Activated naive CD4-positive, alpha-beta T cell treated with anti-CD3 and anti-CD28 coated beads, Interleukin-2, amount 50 U/mL, for 72 hours (primary cell): ENCODE measurements around the gene KNCN. TPM values are rescaled to one million over a fixed set of nuclear protein-coding genes. Genes with fewer than 3 reads are reported as not detected.

Experiments
- ATAC-seq, 2 donors: fragments of 150-1000 bp; cut with Tn5 transposase; 2 replicates each; pipeline ENCODE4 v1.10.0; 2021; ENCODE audit warnings: mild to moderate bottlenecking in 2 of 2, moderate library complexity in 2 of 2
- DNase-seq, 2 donors: peaks; one replicate each; pipeline ENCODE4 v3.0.0; 2021 to 2022; ENCODE audit warnings: low spot score in 2 of 2
- H3K27ac Mint-ChIP-seq, 2 donors: one replicate each; pipeline ENCODE4 v1.8.0; 2022; ENCODE audit warnings: mild to moderate bottlenecking in 2 of 2, mixed read lengths in 2 of 2
- H3K36me3 Mint-ChIP-seq, 2 donors: one replicate each; pipeline ENCODE4 v1.8.0; 2022; ENCODE audit warnings: mixed read lengths in 2 of 2
- H3K9me3 Mint-ChIP-seq, 2 donors: one replicate each; pipeline ENCODE4 v1.8.0; 2022; ENCODE audit warnings: mixed read lengths in 2 of 2
- total RNA-seq, 2 donors: library from RNA; stranded (reverse); gene quantifications; one replicate each; pipeline ENCODE4 v1.2.3, GENCODE V29; 2022

The KNCN gene
- total RNA-seq = not detected

DNA sequence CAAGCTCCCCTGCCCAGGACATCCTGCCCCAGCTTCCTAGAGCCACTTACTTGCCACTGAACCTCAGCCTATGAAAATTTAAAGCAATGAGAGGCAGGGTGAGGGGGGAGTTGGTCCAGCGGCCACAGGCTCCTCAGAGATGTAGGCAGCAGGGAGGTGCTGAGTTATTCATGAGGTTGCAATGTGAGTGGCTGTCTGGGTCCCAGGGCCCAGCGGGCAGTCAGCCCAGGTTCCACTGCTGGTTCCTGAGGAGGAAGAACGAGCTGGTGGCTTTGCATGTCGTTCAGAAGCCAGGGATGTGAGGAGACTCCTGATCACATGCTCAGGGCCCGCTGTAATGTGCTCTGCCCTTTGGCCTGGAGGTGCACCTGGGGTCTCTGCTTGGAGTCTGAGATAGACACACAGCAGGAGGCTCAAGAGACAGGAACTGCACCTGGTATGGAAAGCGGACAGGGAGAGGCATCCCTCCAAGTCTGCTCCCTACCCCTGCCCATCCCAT, at the start of gene KNCN:
KNCN (minus strand) TSS at position 51 of the 499 bp plus-strand sequence. CDS start 432 bp downstream, outside the sequence.
- no peaks in the 10 kb centered on the region for H3K36me3 Mint-ChIP-seq
- ATAC-seq (no peak), DNase-seq (peak in 1 of 2 donors; percentile 11)
- no peaks in the 10 kb centered on the region for H3K9me3 Mint-ChIP-seq
- peak within 1 kb of the TSS; percentile 40 to 44 for H3K27ac Mint-ChIP-seq

DNA sequence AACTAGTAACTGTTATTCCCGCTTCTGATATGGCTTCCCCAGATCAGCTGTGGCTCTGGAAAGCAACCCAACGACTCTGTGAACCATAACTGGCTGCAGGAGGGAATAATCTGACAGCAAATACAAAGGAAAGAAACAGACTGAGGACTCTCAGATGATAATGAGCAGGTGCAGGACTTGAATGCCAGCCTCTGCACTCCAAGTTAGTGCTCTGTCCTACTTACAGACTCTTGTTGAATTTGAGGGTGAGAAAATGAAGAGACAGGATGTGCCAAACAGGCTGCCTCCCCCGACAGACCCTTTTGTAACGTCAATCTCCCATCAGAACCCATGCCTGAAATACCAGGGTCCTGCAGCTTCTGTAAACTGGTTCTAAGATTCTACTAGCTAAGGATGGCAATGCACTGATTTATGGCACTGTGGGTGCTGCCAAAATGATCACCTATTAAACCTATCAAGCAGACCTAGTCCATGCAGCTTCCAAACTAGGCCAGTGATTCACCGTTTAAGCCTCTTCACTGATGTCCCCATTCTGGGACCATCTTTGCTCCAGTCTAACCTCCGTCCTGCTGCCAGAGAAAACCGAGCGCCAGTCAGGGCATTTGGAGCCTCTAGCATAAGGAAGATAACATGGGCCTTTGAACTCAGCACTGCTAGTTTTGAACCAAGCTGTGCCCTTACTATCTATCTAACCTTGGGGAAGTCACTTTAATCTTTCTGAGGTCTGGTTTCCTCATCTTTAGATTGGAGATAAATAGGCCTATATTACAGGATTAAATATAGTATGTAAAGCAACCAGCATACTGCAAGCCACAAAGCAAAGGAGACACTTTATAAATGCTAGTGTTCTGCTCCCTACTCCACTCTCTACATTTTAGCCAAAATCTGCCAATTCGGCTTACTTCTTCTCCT, 47.9 kb upstream of the KNCN start:
- no peak overlapping the region for H3K27ac Mint-ChIP-seq
- no peaks in the 10 kb centered on the region for H3K9me3 Mint-ChIP-seq

DNA sequence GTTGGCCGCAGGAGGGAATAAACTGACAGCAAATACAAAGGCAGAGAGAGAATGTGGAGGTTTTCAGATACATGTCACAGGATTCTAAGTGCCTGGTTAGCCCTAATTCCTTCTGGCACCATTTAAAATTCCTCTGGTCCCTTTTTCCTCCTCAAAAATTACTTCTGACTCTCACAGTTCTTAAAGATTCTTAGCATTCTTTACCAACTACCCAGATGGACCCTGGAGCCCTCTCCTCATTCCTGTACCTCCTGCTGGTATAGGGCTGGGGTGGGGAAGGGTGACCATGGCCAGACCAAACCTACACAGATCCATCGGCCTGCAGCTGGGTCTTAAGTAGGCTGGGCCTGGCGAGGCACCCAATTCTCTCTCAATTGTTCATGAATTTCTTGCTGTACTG, 45.4 kb upstream of the KNCN start:
- ATAC-seq (no peak), DNase-seq (no peak)
- Mint-ChIP-seq H3K9me3 (no peaks in the 10 kb centered on the region), H3K27ac (no peak overlapping the region), H3K36me3 (peaks cover 21 to 26% of the 10 kb centered on the region in 2 donors)

More for the DNA sequence above, 47.9 kb upstream of the KNCN start:
- peaks cover 8 to 10% of the 10 kb centered on the region in 2 donors for H3K36me3 Mint-ChIP-seq
- ATAC-seq (no peak), DNase-seq (no peak)

DNA sequence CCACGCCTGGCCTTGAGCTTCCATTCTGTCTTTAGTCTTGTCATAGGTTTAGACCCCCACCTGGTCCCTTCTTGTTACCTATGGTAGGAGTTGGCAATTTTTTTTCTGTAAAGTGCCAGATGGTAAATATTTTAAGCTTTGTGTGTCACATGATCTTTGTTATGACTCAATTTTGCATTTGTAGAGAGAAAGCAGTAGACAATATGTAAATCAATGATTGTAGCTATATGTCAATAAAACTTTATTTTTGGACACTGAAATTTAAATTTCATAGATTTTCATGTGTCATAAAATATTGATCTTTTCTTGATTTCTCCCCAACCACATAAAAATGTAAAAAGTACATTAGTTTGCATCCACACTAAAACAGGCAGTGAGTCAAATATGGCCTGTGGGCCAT, 44.6 kb upstream of the KNCN start:
- ATAC-seq = no peak
- Mint-ChIP-seq H3K27ac (no peak overlapping the region), H3K9me3 (no peaks in the 10 kb centered on the region), H3K36me3 (peaks cover 20 to 26% of the 10 kb centered on the region in 2 donors)
- DNase-seq = no peak

DNA sequence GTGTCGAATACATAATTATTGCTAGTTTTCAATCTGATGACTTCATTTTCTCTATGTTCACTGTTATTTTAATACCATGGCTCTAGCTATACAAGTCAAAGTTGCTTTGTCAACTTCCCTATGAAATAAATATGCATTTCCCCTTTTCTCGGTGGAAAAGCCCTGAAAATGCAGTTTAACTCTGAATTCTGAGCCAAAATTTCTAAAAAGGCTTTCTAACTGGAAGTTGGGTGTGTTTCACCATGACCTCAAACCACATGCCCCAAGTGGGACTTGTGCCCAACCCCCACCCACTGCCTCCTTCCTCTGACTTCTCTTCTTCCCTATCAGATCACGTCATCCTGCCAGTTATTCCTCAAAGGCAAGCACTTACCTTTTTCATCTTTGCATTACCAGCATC, 43.7 kb upstream of the KNCN start:
- DNase-seq (no peak), ATAC-seq (no peak)
- H3K27ac Mint-ChIP-seq = peak overlapping the region in 1 of 2 donors; percentile 46
- H3K9me3 Mint-ChIP-seq = no peaks in the 10 kb centered on the region
- H3K36me3 Mint-ChIP-seq = peaks cover 23 to 35% of the 10 kb centered on the region in 2 donors

DNA sequence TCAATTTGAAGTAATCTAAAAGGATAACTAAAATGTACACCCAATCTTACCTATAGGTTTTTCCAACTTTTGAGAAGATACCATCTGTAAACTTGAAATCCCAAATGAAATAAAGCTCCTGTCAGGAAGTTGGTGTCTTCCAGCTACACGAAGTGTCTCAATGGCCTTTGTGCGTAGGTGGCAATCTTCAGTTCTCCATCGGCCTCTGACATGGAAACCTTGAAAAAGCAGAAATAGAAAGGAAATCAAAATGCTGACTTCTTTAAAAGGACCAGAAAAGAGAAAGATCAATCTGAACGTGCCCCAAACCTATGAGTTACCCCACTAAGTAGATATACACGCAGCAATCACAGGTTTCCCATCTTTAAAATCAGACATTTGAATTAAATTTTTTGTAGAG, 42.6 kb upstream of the KNCN start:
- Mint-ChIP-seq H3K36me3 (peaks cover 34 to 45% of the 10 kb centered on the region in 2 donors), H3K9me3 (no peaks in the 10 kb centered on the region), H3K27ac (no peak overlapping the region)
- no peak for DNase-seq
- ATAC-seq = no peak

DNA sequence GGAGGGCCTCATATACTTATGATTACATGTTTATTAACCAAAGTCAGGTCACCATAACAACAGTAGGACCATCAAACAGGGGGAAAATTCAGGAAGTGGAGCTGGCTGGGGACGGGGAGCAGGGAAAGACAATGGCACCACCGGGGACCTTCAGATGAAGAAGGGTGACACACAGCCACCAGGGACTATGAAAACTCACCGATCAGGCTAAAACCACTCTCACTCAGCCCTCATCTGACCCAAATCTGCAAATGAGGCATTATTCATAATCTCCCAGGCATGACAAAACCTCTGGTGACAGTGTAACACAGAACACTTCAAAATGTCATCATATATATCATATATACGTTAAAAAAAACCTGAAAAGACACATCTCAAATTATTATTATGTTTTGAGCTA, 41.4 kb upstream of the KNCN start:
- DNase-seq = no peak
- Mint-ChIP-seq H3K36me3 (peaks cover 37 to 49% of the 10 kb centered on the region in 2 donors), H3K27ac (peak overlapping the region in 1 of 2 donors; percentile 56), H3K9me3 (no peaks in the 10 kb centered on the region)
- no peak for ATAC-seq

DNA sequence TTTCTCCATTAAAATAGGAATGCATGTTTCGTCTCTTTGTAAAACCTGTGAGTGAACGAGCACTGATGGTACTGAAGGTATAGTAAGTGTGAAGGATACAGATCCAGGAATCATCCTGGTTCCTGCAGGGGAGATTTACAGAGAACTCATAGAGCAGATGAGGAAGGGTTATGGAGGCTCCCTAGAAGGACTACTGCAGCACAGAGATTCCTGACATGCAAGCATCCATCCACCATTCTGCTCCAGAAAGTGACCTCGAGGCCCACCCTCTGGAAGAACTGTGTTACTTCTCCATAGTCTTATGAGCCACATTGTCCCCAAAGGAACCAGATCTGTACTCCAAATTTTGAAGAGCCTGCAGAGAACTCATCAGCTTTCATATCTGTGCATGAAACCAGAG, 38.1 kb upstream of the KNCN start:
- Mint-ChIP-seq H3K27ac (no peak overlapping the region), H3K36me3 (peaks cover 37 to 49% of the 10 kb centered on the region in 2 donors), H3K9me3 (no peaks in the 10 kb centered on the region)
- no peak for ATAC-seq
- no peak for DNase-seq

DNA sequence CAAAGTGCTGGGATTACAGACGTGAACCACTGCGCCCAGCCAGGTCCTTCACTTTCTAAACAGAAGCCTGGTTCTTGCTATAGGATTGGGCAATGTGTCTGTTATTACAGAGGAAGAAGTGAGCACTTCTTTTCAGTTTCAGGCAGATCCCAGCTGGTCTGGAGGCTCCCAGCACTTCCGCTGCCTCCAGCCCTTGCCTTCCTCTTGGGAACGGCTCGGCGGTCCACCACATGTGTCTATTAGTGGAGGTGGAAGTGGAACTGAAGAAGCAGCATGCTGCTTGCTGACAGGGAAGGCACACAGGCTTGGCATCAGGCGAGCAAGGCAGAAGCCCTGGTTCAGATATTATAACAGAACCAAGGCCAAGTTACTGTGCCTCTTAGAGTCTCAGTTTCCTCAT, 35.6 kb upstream of the KNCN start:
- H3K27ac Mint-ChIP-seq = peak overlapping the region in 1 of 2 donors; percentile 60

DNA sequence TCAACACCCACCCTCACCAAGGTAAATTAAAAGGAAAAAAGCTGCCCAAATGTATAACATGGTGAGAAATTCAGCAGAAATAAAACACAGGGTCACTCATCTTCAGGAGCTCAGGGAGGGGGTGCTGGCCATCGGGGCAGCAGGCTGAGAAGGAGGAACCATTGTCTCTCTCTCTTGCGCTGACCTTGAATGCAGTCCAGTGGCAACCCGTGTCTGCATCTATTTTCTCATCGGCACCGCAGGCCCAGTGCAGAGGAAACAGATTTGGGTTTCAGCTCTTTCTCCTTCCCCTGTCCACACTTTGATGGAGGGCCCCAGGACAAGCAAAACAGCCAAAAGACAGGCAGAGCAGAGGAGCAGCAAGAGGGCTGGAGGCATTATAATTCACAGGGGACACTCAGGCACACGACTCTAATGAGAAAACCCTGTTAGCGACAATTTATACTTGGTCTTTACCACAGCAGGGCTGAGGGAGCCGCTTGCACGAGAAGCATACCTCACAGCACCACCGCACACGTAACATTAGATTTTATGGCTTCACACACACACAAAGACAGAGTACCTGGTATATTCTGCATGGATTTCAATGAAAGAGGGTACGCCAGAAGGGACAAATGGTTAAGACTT, 34.0 kb upstream of the KNCN start:
- ATAC-seq (no peak), DNase-seq (no peak)
- peaks cover 14 to 23% of the 10 kb centered on the region in 2 donors for H3K36me3 Mint-ChIP-seq
- H3K9me3 Mint-ChIP-seq = no peaks in the 10 kb centered on the region
- no peak overlapping the region for H3K27ac Mint-ChIP-seq

More for the DNA sequence above, 35.6 kb upstream of the KNCN start:
- Mint-ChIP-seq H3K9me3 (no peaks in the 10 kb centered on the region), H3K36me3 (peaks cover 26 to 33% of the 10 kb centered on the region in 2 donors)
- DNase-seq (no peak), ATAC-seq (no peak)

DNA sequence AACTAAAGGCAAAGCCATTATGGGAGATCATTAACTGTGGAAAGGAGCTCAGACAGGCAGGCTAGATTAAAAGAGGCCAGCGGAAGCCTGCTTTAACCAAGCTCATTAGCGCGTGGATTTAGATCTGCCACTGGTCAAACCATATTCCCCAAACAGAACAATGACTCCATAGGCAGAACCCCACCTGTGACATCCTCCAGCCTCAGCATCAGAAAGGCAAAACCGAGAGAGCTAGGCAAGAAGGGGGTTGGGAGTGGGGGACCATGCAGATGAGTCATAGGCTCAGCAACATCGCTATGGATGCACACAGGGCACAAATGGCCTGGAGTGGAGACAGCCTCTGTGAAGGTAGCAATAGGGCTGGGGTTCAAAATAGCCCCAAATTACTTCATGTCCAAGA, 32.0 kb upstream of the KNCN start:
- DNase-seq (no peak), ATAC-seq (no peak)
- Mint-ChIP-seq H3K9me3 (no peaks in the 10 kb centered on the region), H3K36me3 (peaks cover 0 to 14% of the 10 kb centered on the region in 2 donors), H3K27ac (peak overlapping the region in 1 of 2 donors; percentile 65)

DNA sequence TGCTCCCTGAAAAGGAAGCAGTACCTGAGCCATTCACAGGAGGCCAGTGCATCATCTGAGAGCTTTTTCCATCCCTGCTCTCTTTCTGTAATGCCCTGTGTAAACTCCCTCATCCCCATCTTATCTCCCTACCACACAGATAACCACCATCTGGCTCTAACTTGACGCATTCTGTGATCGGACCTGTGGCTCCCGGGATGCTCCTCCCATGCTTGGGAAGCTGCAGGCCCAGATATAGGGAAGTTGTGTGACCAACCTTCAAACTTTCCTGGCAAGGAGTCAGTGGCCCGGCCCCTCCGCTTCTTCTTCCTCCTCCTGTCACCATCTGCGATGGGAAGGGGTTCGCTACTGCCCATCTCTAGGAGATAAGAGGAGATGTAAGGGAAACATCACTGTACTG, 31.5 kb upstream of the KNCN start:
- ATAC-seq (no peak), DNase-seq (no peak)
- peaks cover 0 to 16% of the 10 kb centered on the region in 2 donors for H3K36me3 Mint-ChIP-seq
- H3K9me3 Mint-ChIP-seq = no peaks in the 10 kb centered on the region
- H3K27ac Mint-ChIP-seq = peak overlapping the region; percentile 33 to 65

DNA sequence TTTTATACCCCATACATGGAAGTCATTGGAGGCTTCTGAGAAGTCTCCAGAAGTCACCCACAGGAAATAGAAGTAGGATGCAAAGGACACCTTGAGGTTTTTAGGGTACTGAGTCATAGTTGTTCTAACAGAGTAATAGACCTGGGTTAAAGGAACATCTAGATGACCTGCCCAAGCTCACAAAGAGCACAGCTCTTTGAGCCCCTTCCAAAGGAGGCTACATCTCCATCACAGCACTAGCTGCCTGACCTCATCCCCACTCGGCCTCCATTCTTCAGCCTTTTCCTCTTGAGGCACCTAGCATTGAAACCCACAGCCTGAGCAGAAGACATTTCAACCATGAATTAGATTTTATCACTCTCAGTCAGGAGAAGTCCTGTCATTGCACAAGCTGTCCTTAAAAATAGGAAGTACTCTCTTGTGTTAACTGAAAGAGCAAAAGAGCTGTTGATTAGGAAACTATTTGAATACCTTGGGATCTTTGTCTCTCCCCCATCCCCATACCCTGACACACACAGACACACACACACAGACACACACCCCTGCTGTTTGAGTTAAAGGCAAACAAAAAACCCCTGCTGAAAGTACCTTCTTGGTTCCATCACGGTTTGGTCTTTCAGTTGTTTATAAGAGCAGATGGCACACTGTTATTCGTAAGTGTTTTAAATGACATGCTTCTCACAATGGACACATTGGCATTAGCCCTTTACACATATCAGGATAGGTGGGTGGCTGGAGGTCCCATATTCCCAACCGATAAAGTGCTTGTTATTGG, 30.4 kb upstream of the KNCN start:
- peak overlapping the region; percentile 65 to 82 for H3K27ac Mint-ChIP-seq
- peaks cover 0 to 19% of the 10 kb centered on the region in 2 donors for H3K36me3 Mint-ChIP-seq
- peak; percentile 95 to 97 for ATAC-seq
- no peaks in the 10 kb centered on the region for H3K9me3 Mint-ChIP-seq
- no peak for DNase-seq

DNA sequence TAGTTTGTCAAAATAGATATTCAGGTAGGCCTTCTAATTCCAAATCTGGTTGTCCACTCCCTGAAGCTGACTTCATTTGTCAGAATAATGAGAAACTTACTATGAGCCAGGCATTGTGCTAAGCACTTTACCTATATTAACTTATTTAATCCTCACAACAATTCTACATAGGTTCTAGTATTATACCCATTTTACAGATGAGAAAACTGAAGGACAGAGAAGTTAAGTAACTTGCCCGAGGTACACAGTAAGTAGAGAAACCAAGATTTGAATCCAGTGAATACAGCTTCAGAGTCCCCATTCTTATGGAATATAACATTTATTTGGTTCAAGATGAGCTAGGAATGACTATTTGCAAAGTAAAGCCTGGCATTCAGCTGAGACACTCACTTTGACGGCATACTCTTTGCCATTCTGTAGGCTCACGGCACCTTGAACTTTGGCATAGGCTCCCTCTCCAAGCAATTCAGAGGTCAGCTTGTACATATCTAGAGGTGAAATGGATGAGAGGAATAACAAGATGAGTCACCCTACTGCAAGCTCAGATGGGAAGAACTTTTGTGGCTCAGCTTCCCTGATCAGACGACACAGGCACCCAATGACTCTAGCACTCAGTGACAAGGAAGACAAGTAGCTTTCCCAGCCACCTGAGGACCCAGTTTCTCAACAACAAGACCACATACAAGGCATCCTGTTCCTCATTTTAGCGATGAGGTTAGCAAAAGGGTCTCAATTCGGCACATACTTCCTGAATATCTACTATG, 28.9 kb upstream of the KNCN start:
- peak overlapping the region; percentile 29 to 65 for H3K27ac Mint-ChIP-seq
- ATAC-seq (no peak), DNase-seq (no peak)
- peaks cover 0 to 19% of the 10 kb centered on the region in 2 donors for H3K36me3 Mint-ChIP-seq
- H3K9me3 Mint-ChIP-seq = no peaks in the 10 kb centered on the region

DNA sequence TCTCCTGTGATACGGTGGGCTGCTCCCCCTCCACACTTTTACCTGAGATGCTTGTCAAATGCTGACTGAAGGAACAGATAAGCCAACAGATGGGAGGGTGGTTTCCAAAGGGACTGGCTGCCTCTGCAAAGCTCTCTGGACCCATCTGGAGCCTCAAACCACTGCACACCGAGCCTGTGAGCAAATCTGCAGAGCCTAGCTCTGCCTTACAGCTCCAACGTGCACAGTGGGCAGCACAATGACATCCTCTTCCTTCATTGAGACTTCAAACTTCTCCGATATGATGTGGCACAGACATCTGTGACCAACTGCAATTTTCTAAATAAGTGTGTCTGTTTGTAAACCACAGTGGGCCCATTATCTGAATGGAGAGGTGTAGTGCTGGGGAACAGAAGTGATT, 26.2 kb upstream of the KNCN start:
- no peak for ATAC-seq
- Mint-ChIP-seq H3K27ac (no peak overlapping the region), H3K9me3 (no peaks in the 10 kb centered on the region), H3K36me3 (peaks cover 0 to 19% of the 10 kb centered on the region in 2 donors)
- DNase-seq = no peak

DNA sequence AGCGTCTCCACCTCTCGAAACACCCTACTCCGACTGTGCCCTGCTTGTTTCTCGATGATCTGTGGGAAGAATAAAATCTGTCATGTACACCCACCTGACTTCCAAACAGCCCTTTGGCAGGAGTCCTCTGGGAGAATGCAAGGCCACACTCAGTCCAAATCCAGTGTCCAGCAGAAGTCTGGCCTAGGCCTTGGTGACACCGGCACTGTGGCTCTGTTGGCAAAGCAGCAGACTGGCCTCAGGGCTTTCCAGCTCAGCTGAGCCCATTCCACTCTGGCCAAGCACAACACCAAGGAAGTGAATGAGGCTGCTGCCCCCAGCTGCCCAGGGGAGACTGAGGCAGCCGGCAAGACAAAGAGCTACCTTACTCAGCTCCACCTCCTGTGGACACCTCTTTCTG, 25.1 kb upstream of the KNCN start:
- H3K9me3 Mint-ChIP-seq = no peaks in the 10 kb centered on the region
- no peak for DNase-seq
- ATAC-seq = no peak
- peaks cover 0 to 19% of the 10 kb centered on the region in 2 donors for H3K36me3 Mint-ChIP-seq
- peak overlapping the region in 1 of 2 donors; percentile 45 for H3K27ac Mint-ChIP-seq
